Measurements from ENCODE around the gene CHRND. TPM values are rescaled to one million over a fixed set of nuclear protein-coding genes. Genes with fewer than 3 reads are reported as not detected.

CHRND gene
- total RNA-seq, 1 experiment from 2014 or later = not detected

DNA sequence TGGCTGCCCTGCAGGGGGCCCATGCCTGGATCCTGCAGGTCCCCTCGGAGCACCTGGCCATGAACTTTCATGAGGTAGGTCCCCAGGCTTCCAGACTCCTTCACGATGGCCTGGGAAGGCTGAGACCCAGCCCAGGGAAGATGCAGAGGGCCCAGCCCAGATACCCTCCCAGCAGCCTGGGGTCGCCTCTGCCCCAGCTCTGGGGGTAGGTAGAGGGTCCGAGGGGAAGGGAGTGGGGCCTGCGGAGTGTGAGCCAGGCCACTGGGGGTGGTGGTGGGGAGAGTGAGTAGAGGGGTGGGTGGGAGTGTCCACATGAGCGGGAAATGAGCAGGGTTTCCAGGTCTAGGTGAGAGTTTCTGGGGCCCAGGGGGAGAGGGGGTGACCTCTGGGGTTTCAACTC lies 1.2 kb upstream of the CHRND start:
- DNase-seq (ENCODE audit: low spot score) (no peak), ATAC-seq (no peak)
- ChIA-PET CTCF (interaction anchor here (1.0 to 6.5 kb wide), 18 partner anchors 9 to 623 kb away, joined by 3 to 104 read pairs (median 11); partner anchors contain the start of genes ALPG, CHRNG, ECEL1 and EIF4E2), POLR2A (no interaction called here)
- Mint-ChIP-seq H3K4me1 (peaks cover 6% of the 10 kb centered on the region; the same call in 1 of the 2 replicates), H3K4me3 (peak overlapping the region; percentile 51; the same call in 1 of the 2 replicates), H3K27me3 (ENCODE audit: low read depth) (peaks cover 52% of the 10 kb centered on the region), H3K36me3 (no peaks in the 10 kb centered on the region), H3K27ac (no peak overlapping the region), H3K9me3 (no peaks in the 10 kb centered on the region)
- no peak for TF ChIP-seq MAX (CRISPR knock-in tag; IDR thresholded peaks at IDR 0.05)
- TF ChIP-seq ZNF671 (CRISPR knock-in tag; IDR thresholded peaks at IDR 0.05) = no peak
- no peak for TF ChIP-seq CREB1 (CRISPR knock-in tag; IDR thresholded peaks at IDR 0.05)
- TF ChIP-seq RORB (CRISPR knock-in tag; IDR thresholded peaks at IDR 0.05) = no peak
- no peak for TF ChIP-seq MLX (CRISPR knock-in tag; IDR thresholded peaks at IDR 0.05)
- TF ChIP-seq, protein P1, sequence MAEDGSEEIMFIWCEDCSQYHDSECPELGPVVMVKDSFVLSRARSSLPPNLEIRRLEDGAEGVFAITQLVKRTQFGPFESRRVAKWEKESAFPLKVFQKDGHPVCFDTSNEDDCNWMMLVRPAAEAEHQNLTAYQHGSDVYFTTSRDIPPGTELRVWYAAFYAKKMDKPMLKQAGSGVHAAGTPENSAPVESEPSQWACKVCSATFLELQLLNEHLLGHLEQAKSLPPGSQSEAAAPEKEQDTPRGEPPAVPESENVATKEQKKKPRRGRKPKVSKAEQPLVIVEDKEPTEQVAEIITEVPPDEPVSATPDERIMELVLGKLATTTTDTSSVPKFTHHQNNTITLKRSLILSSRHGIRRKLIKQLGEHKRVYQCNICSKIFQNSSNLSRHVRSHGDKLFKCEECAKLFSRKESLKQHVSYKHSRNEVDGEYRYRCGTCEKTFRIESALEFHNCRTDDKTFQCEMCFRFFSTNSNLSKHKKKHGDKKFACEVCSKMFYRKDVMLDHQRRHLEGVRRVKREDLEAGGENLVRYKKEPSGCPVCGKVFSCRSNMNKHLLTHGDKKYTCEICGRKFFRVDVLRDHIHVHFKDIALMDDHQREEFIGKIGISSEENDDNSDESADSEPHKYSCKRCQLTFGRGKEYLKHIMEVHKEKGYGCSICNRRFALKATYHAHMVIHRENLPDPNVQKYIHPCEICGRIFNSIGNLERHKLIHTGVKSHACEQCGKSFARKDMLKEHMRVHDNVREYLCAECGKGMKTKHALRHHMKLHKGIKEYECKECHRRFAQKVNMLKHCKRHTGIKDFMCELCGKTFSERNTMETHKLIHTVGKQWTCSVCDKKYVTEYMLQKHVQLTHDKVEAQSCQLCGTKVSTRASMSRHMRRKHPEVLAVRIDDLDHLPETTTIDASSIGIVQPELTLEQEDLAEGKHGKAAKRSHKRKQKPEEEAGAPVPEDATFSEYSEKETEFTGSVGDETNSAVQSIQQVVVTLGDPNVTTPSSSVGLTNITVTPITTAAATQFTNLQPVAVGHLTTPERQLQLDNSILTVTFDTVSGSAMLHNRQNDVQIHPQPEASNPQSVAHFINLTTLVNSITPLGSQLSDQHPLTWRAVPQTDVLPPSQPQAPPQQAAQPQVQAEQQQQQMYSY (CRISPR knock-in tag; IDR thresholded peaks at IDR 0.05) = no peak
- no peak for TF ChIP-seq IRF2 (CRISPR knock-in tag; IDR thresholded peaks at IDR 0.05; ENCODE audit: borderline replicate concordance, low read depth)

DNA sequence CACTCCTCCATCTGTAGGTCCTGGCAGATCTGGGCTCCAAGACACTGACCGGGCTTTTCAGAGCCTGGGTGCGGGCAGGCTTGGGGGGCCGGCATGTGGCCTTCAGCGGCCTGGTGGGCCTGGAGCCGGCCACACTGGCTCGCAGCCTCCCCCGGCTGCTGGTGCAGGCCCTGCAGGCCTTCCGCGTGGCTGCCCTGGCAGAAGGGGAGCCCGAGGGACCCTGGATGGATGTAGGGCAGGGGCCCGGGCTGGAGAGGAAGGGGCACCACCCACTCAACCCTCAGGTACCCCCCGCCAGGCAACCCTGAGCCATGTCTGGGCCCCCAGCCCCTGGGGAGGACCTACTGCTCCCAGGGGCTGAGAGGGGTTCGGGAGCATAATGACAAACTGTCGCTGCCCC lies 761 bp upstream of the CHRND start:
- TF ChIP-seq CREB1 (CRISPR knock-in tag; IDR thresholded peaks at IDR 0.05) = no peak
- TF ChIP-seq, protein P2, sequence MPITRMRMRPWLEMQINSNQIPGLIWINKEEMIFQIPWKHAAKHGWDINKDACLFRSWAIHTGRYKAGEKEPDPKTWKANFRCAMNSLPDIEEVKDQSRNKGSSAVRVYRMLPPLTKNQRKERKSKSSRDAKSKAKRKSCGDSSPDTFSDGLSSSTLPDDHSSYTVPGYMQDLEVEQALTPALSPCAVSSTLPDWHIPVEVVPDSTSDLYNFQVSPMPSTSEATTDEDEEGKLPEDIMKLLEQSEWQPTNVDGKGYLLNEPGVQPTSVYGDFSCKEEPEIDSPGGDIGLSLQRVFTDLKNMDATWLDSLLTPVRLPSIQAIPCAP (CRISPR knock-in tag; IDR thresholded peaks at IDR 0.05) = no peak
- TF ChIP-seq NR1H2 (CRISPR knock-in tag; IDR thresholded peaks at IDR 0.05) = no peak
- no peak for TF ChIP-seq ZNF416 (CRISPR knock-in tag; IDR thresholded peaks at IDR 0.05)
- TF ChIP-seq FOXP1 (CRISPR knock-in tag; IDR thresholded peaks at IDR 0.05; ENCODE audit: borderline replicate concordance) = no peak
- TF ChIP-seq ZNF263 (CRISPR knock-in tag; IDR thresholded peaks at IDR 0.05; ENCODE audit: low read depth) = no peak
- TF ChIP-seq ERG (CRISPR knock-in tag; IDR thresholded peaks at IDR 0.05) = no peak
- TF ChIP-seq HMGA2 (CRISPR knock-in tag; IDR thresholded peaks at IDR 0.05) = no peak
- no peak for TF ChIP-seq ATF2 (CRISPR knock-in tag; IDR thresholded peaks at IDR 0.05; ENCODE audit: borderline replicate concordance, low read depth)
- TF ChIP-seq ZNF232 (CRISPR knock-in tag; IDR thresholded peaks at IDR 0.05) = no peak
- Mint-ChIP-seq H3K27ac (no peak overlapping the region), H3K4me1 (peaks cover 7% of the 10 kb centered on the region; the same call in 1 of the 2 replicates), H3K9me3 (no peaks in the 10 kb centered on the region), H3K27me3 (ENCODE audit: low read depth) (peaks cover 51% of the 10 kb centered on the region), H3K4me3 (no peak overlapping the region), H3K36me3 (no peaks in the 10 kb centered on the region)
- DNase-seq (ENCODE audit: low spot score) (no peak), ATAC-seq (no peak)
- POLR2A ChIA-PET = no interaction called here
- CTCF ChIA-PET = interaction anchor here (1.3 to 1.7 kb wide), 2 partner anchors 13 to 81 kb away, joined by 3 to 4 read pairs; no protein-coding TSS in a partner anchor
